Measurements from ENCODE around the gene KLB.

KLB gene

DNA sequence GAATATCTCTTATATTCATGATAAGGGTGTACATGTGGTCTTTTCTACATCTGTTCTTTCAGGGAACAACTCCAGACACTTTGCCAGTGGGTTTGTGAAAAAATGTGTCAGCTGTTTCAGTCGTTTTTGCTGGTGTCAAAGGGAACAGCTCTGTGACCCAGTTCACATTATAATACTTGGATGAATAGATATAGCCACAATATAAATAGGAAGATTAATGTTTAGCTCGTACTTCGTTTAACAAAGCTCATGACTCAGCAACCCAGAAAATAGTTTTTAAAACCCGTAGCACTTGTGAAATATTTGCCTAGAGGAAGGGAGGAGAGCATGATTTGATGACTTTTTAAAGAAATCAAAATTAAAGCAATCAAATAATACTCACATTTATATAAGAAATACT lies 60.0 kb downstream of the KLB start:
- H3K36me3 ChIP-seq (ENCODE audit: control insufficient read depth in 2 of 2, insufficient read depth in 2 of 2, low read length in 2 of 2), result peaks cover 9 to 10% of the 10 kb centered on the region in 2 donors
- H3K27ac ChIP-seq (ENCODE audit: low read length), result no peak overlapping the region
- no peaks in the 10 kb centered on the region for H3K4me1 ChIP-seq (ENCODE audit: control insufficient read depth, insufficient read depth, low read length)
- H3K27me3 ChIP-seq (ENCODE audit: control insufficient read depth in 1 of 2, insufficient read depth in 2 of 2, low read length in 2 of 2), result no peaks in the 10 kb centered on the region
- no peak overlapping the region for H3K4me3 ChIP-seq (ENCODE audit: low read length in 2 of 2)
- no peaks in the 10 kb centered on the region for H3K9me3 ChIP-seq (ENCODE audit: control insufficient read depth in 2 of 2, low read length in 2 of 2)
- no peak overlapping the region for H3K9ac ChIP-seq (ENCODE audit: low read length in 2 of 2)

DNA sequence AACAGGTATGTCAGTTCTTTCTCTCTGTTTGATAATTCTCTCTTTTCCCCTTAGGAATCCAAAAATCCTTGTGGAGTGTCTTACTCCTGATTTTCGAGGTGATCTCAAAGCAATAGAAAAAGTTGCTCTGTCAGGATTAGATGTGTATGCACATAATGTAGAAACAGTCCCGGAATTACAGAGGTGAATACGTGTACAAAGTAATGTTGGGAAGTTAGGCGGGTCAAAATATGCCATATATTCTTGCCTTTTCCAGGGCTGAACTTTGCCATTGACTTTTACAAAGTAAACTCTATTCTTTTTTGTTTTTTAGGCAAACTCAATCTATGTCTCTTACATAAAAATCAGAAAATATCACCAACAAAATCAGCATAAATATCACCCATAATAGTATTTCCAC lies 60.7 kb downstream of the KLB start:
- Histone ChIP-seq H3K9me3 (ENCODE audit: control insufficient read depth in 2 of 2, low read length in 2 of 2) (no peaks in the 10 kb centered on the region), H3K4me1 (ENCODE audit: control insufficient read depth, insufficient read depth, low read length) (no peaks in the 10 kb centered on the region), H3K9ac (ENCODE audit: low read length in 2 of 2) (no peak overlapping the region), H3K27ac (ENCODE audit: low read length) (no peak overlapping the region), H3K36me3 (ENCODE audit: control insufficient read depth in 2 of 2, insufficient read depth in 2 of 2, low read length in 2 of 2) (peaks cover 10 to 13% of the 10 kb centered on the region in 2 donors), H3K27me3 (ENCODE audit: control insufficient read depth in 1 of 2, insufficient read depth in 2 of 2, low read length in 2 of 2) (no peaks in the 10 kb centered on the region), H3K4me3 (ENCODE audit: low read length in 2 of 2) (no peak overlapping the region)

DNA sequence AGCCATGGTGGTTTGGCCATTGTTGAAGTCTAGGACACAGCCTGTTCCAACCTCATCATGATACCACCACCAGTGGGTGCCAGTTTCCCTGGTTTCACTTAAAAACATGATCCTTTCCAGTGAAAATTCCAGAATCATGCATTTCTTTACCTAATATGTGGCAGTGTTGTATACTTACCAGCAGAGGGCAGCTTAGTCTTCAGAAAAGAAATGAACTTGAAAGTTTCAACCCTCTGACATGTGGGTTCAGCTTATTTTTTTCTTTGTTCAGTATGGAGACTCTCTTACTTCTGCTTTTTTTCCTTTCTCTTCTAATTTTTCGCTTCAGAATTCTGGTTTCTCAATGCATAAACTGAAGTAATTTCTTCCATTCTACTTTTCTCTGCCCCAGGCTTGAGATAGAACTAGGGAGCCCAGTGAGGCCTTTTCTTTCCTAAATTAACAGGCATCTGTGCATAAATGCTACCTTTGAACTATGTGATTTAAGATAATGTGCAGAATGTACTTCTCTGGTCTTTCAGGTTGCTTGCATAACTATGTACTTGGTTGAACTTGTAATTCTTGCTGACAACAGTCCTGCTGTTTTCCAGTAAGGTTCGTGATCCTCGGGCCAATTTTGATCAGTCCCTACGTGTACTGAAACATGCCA lies 62.8 kb downstream of the KLB start:
- H3K9me3 ChIP-seq (ENCODE audit: control insufficient read depth in 2 of 2, low read length in 2 of 2), result no peaks in the 10 kb centered on the region
- H3K4me1 ChIP-seq (ENCODE audit: control insufficient read depth, insufficient read depth, low read length), result no peaks in the 10 kb centered on the region
- no peak overlapping the region for H3K4me3 ChIP-seq (ENCODE audit: low read length in 2 of 2)
- H3K27me3 ChIP-seq (ENCODE audit: control insufficient read depth in 1 of 2, insufficient read depth in 2 of 2, low read length in 2 of 2), result no peaks in the 10 kb centered on the region
- no peak overlapping the region for H3K27ac ChIP-seq (ENCODE audit: low read length)
- peaks cover 5 to 9% of the 10 kb centered on the region in 2 donors for H3K36me3 ChIP-seq (ENCODE audit: control insufficient read depth in 2 of 2, insufficient read depth in 2 of 2, low read length in 2 of 2)
- H3K9ac ChIP-seq (ENCODE audit: low read length in 2 of 2), result no peak overlapping the region

DNA sequence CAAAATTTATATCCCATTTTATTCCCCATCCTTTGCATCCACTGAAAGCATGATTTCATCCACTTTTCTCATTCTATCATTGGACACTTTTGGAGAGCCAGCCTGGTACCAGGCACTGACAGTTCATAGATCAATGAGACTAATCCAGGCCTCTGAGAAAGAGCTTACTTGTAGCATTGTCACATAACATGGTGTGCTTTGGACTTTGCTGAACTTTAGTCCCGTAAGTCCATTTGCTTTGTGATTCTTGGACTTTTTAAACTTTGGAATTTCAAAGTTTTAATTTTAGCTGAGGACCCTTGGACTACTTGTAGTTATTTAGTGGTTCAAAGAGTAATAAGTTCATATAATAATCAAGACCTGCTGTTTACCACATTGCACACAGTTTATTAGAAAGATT lies 63.7 kb downstream of the KLB start:
- no peak overlapping the region for H3K27ac ChIP-seq (ENCODE audit: low read length)
- no peak overlapping the region for H3K9ac ChIP-seq (ENCODE audit: low read length in 2 of 2)

DNA sequence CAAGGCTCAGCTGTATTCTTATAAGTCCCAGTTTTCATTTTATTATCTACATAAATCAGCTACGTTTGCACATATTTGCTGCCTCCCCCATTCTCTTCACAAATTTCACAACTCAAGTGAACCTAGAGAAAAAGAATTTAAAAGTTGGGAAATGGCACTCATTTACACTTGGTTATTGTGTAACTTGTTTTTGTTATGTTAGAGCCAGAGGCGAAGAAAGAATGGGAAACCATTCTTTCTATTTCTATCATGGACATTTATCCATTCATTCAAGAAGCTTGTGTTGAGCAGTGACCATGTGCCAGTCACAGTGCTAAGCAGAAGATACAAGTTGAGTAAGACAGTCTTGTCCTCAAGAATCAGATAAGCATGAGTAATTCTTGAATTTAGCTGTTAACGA lies 65.7 kb downstream of the KLB start:
- H3K9me3 ChIP-seq (ENCODE audit: control insufficient read depth in 2 of 2, low read length in 2 of 2), result no peaks in the 10 kb centered on the region
- no peaks in the 10 kb centered on the region for H3K27me3 ChIP-seq (ENCODE audit: control insufficient read depth in 1 of 2, insufficient read depth in 2 of 2, low read length in 2 of 2)
- H3K4me3 ChIP-seq (ENCODE audit: low read length in 2 of 2), result no peak overlapping the region
- no peak overlapping the region for H3K27ac ChIP-seq (ENCODE audit: low read length)
- no peaks in the 10 kb centered on the region for H3K4me1 ChIP-seq (ENCODE audit: control insufficient read depth, insufficient read depth, low read length)
- peaks cover 8 to 12% of the 10 kb centered on the region in 2 donors for H3K36me3 ChIP-seq (ENCODE audit: control insufficient read depth in 2 of 2, insufficient read depth in 2 of 2, low read length in 2 of 2)
- no peak overlapping the region for H3K9ac ChIP-seq (ENCODE audit: low read length in 2 of 2)

More for the DNA sequence above, 63.7 kb downstream of the KLB start:
- Histone ChIP-seq H3K9me3 (ENCODE audit: control insufficient read depth in 2 of 2, low read length in 2 of 2) (no peaks in the 10 kb centered on the region), H3K27me3 (ENCODE audit: control insufficient read depth in 1 of 2, insufficient read depth in 2 of 2, low read length in 2 of 2) (no peaks in the 10 kb centered on the region), H3K36me3 (ENCODE audit: control insufficient read depth in 2 of 2, insufficient read depth in 2 of 2, low read length in 2 of 2) (peaks cover 5 to 6% of the 10 kb centered on the region in 2 donors), H3K4me3 (ENCODE audit: low read length in 2 of 2) (no peak overlapping the region), H3K4me1 (ENCODE audit: control insufficient read depth, insufficient read depth, low read length) (no peaks in the 10 kb centered on the region)

DNA sequence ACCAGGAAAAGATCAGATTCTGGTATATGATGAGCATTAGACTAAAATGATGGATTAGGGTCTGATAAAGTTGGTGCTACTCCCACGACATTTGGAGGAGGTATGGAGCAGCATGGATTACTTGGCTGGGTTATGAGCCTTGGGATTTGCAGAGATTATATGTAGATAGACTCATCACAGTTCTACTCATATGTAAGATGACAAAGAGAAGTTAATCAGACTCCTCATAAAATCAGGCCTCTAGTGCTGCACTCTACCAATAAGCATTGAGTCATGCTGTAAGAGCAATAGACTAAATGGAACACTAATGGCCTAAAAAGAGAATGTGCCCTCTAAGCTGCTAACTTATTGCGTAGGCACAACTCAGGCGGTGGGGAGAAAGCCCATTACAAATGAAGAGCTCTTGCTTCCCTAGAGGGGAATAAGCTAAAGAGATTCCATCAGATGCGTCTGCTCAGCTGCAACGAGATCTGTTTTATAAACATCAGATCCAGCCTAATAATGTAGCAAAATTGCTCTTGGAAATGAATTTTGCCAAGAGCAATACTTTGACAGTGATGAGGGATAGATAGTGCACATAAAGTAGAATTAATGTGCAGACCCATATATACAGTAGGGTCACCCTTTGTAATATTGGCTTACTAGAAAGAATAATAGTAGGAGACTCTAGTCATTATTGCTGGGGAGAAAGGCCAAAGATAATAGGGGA lies 69.6 kb downstream of the KLB start:
- Histone ChIP-seq H3K36me3 (ENCODE audit: control insufficient read depth in 2 of 2, insufficient read depth in 2 of 2, low read length in 2 of 2) (peaks cover 6 to 12% of the 10 kb centered on the region in 2 donors), H3K9ac (ENCODE audit: low read length in 2 of 2) (no peak overlapping the region), H3K4me3 (ENCODE audit: low read length in 2 of 2) (no peak overlapping the region), H3K4me1 (ENCODE audit: control insufficient read depth, insufficient read depth, low read length) (no peaks in the 10 kb centered on the region), H3K27me3 (ENCODE audit: control insufficient read depth in 1 of 2, insufficient read depth in 2 of 2, low read length in 2 of 2) (no peaks in the 10 kb centered on the region), H3K27ac (ENCODE audit: low read length) (no peak overlapping the region), H3K9me3 (ENCODE audit: control insufficient read depth in 2 of 2, low read length in 2 of 2) (no peaks in the 10 kb centered on the region)

DNA sequence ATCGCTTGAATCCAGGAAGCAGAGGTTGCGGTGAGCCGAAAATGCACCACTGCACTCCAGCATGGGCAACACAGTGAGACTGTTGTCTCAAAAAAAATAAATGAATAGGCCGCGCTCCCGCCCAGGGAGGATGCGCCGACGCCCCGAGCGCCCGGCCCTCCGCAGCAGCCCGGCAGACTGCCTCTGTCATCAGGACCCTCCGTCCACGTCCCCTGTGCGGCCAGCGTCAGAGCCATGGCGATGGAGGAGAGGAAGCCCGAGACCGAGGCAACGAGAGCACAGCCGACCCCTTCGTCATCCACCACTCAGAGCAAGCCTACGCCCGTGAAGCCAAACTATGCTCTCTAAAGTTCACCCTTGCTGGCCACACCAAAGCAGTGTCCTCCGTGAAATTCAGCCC lies 73.5 kb downstream of the KLB start:
- peaks cover 2 to 7% of the 10 kb centered on the region in 2 donors for H3K36me3 ChIP-seq (ENCODE audit: control insufficient read depth in 2 of 2, insufficient read depth in 2 of 2, low read length in 2 of 2)
- no peaks in the 10 kb centered on the region for H3K27me3 ChIP-seq (ENCODE audit: control insufficient read depth in 1 of 2, insufficient read depth in 2 of 2, low read length in 2 of 2)
- no peak overlapping the region for H3K9ac ChIP-seq (ENCODE audit: low read length in 2 of 2)
- no peaks in the 10 kb centered on the region for H3K9me3 ChIP-seq (ENCODE audit: control insufficient read depth in 2 of 2, low read length in 2 of 2)
- H3K4me1 ChIP-seq (ENCODE audit: control insufficient read depth, insufficient read depth, low read length), result no peaks in the 10 kb centered on the region
- H3K27ac ChIP-seq (ENCODE audit: low read length), result no peak overlapping the region
- H3K4me3 ChIP-seq (ENCODE audit: low read length in 2 of 2), result no peak overlapping the region

DNA sequence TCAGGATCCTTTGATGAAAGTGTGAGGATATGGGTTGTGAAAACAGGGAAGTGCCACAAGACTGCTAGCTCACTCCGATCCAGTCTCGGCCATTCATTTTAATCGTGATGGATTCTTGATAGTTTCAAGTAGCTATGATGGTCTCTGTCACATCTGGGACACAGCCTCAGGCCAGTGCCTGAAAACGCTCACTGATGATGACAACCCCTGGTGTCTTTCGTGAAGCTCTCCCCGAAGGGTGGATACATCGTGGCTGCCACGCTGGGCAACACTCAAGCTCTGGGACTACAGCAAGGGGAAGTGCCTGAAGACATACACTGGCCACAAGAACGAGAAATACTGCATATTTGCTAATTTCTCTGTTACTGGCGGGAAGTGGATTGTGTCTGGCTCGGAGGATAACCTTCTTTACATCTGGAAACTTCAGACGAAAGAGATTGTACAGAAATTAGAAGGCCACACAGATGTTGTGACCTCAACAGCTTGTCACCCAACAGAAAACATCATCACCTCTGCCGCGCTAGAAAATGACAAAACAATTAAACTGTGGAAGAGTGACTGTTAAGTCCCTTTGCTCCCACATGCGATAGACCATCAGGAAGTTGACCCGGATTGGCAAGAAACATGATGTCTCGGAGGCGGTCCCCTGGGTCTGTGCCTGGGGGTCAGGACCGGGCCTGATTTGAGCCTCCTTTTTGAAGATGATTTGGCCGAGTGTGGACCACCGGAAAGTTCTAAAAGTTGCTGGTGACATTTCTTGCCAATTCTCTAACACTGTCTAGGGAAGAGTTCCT lies 74.4 kb downstream of the KLB start:
- Histone ChIP-seq H3K27ac (ENCODE audit: low read length) (no peak overlapping the region), H3K4me1 (ENCODE audit: control insufficient read depth, insufficient read depth, low read length) (no peaks in the 10 kb centered on the region), H3K36me3 (ENCODE audit: control insufficient read depth in 2 of 2, insufficient read depth in 2 of 2, low read length in 2 of 2) (peaks cover 2 to 6% of the 10 kb centered on the region in 2 donors), H3K9me3 (ENCODE audit: control insufficient read depth in 2 of 2, low read length in 2 of 2) (no peaks in the 10 kb centered on the region), H3K27me3 (ENCODE audit: control insufficient read depth in 1 of 2, insufficient read depth in 2 of 2, low read length in 2 of 2) (no peaks in the 10 kb centered on the region), H3K9ac (ENCODE audit: low read length in 2 of 2) (no peak overlapping the region), H3K4me3 (ENCODE audit: low read length in 2 of 2) (no peak overlapping the region)

DNA sequence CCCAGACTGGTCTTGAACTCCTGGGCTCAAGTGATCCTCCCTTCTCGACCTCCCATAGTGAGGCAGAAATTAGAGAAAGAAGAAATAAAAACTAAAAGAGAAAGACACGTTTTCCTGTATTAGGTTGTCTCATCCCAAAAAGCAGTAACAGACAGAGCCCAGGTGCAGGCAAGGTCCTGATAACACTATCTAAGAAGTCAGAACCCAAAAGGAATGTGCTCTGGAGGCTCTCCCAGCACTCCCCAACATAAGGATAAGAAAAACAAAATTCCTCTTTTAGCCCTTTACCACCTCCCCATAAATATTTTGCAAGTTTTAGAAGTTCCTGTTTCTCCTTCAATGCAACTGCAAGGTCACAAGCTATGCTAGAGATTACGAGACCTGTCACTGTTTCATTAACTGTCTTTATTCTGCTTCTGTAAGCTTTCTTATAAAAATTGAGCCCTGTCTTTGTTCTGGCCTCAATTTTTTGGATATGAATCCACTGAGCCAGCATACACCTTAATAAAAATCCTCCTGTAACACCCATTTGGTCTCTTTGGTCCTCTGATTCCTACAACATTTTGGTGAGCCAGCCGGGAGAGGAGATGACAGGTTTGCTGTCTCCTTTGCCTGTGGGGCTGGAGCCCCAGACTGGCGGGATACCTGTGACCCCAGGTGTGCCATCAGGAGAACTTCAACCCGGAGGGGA lies 78.0 kb downstream of the KLB start:
- Histone ChIP-seq H3K9me3 (ENCODE audit: control insufficient read depth in 2 of 2, low read length in 2 of 2) (no peaks in the 10 kb centered on the region), H3K9ac (ENCODE audit: low read length in 2 of 2) (no peak overlapping the region), H3K36me3 (ENCODE audit: control insufficient read depth in 2 of 2, insufficient read depth in 2 of 2, low read length in 2 of 2) (no peaks in the 10 kb centered on the region), H3K4me3 (ENCODE audit: low read length in 2 of 2) (no peak overlapping the region), H3K4me1 (ENCODE audit: control insufficient read depth, insufficient read depth, low read length) (no peaks in the 10 kb centered on the region), H3K27ac (ENCODE audit: low read length) (no peak overlapping the region), H3K27me3 (ENCODE audit: control insufficient read depth in 1 of 2, insufficient read depth in 2 of 2, low read length in 2 of 2) (no peaks in the 10 kb centered on the region)

DNA sequence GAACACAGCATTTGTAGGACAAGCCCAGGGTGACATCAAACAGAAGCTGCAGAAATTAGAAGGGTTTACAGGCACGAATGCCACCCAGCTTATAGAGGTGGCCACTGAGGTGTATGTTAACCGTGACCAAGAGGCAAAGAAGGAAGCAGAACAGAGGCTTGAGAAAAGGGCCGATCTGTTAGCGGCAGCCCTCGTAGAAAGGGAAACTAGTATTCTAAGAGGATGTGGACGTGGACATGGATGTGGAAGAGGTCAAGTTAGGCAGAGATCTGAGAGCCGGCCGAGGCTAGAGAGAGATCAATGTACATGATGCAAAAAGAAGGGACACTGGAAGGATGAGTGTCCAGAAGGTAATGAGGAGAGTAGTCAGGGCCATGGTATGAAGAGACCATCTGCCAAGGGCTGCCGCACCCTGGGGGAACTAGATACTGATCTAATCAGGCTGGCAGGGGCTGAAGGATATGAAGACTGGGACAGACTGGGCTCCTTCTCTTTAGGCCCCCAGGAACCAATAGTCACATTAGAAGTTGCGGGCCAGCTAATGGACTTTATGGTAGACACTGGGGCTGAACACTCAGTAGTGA lies 79.6 kb downstream of the KLB start:
- H3K4me1 ChIP-seq (ENCODE audit: control insufficient read depth, insufficient read depth, low read length), result no peaks in the 10 kb centered on the region

More for the DNA sequence above, 79.6 kb downstream of the KLB start:
- no peaks in the 10 kb centered on the region for H3K27me3 ChIP-seq (ENCODE audit: control insufficient read depth in 1 of 2, insufficient read depth in 2 of 2, low read length in 2 of 2)
- H3K9me3 ChIP-seq (ENCODE audit: control insufficient read depth in 2 of 2, low read length in 2 of 2), result no peaks in the 10 kb centered on the region
- H3K4me3 ChIP-seq (ENCODE audit: low read length in 2 of 2), result no peak overlapping the region
- H3K9ac ChIP-seq (ENCODE audit: low read length in 2 of 2), result no peak overlapping the region
- no peak overlapping the region for H3K27ac ChIP-seq (ENCODE audit: low read length)
- no peaks in the 10 kb centered on the region for H3K36me3 ChIP-seq (ENCODE audit: control insufficient read depth in 2 of 2, insufficient read depth in 2 of 2, low read length in 2 of 2)

Data from stomach smooth muscle (tissue), 2 donors.